HUES6 (cell line): Measurements from ENCODE around the gene PHRF1.
"Not testable (repeated sequence)": the region's sequence is repeated elsewhere in the genome, so short reads cannot be mapped to it uniquely, and the experiment has no call there.

ENCODE experiments used
- H3K27ac ChIP-seq: 2 replicates; pipeline ENCODE4 v1.7.0; 2013; ENCODE audit warnings: low read depth, mild to moderate bottlenecking, low read length, inconsistent platforms
- H3K27me3 ChIP-seq: 2 replicates; pipeline ENCODE4 v1.6.1; 2013; ENCODE audit warnings: low read length; ENCODE audit not compliant: control insufficient read depth, insufficient read depth
- H3K36me3 ChIP-seq: 2 replicates; pipeline ENCODE4 v1.6.1; 2013; ENCODE audit warnings: low read length; ENCODE audit not compliant: control insufficient read depth, insufficient read depth
- H3K4me1 ChIP-seq: 2 replicates; pipeline ENCODE4 v1.6.1; 2013; ENCODE audit warnings: low read length; ENCODE audit not compliant: control insufficient read depth, insufficient read depth
- H3K4me3 ChIP-seq: 2 replicates; pipeline ENCODE4 v1.5.1; 2013; ENCODE audit warnings: low read depth, low read length
- H3K9ac ChIP-seq: one replicate; pipeline ENCODE4 v1.6.1; 2013; ENCODE audit warnings: mild to moderate bottlenecking, low read length
- H3K9me3 ChIP-seq: 2 replicates; pipeline ENCODE4 v1.6.1; 2013; ENCODE audit warnings: low read depth, low read length; ENCODE audit not compliant: control insufficient read depth, insufficient read depth

Gene PHRF1

GRCh38 chr11:645536-645935 is 69.3 kb downstream of the PHRF1 start:
- Histone ChIP-seq H3K27ac (no peak overlapping the region), H3K9ac (no peak overlapping the region), H3K9me3 (no peaks in the 10 kb centered on the region), H3K36me3 (peaks cover 27% of the 10 kb centered on the region), H3K4me1 (no peaks in the 10 kb centered on the region), H3K4me3 (no peak overlapping the region), H3K27me3 (peaks cover under 1% of the 10 kb centered on the region; the same call in 1 of the 2 replicates)

- no peaks in the 10 kb centered on the region for H3K9me3 ChIP-seq
- H3K27me3 ChIP-seq, result no peaks in the 10 kb centered on the region
- H3K9ac ChIP-seq, result no peak overlapping the region
- no peak overlapping the region for H3K27ac ChIP-seq
- H3K4me1 ChIP-seq, result no peaks in the 10 kb centered on the region
- no peak overlapping the region for H3K4me3 ChIP-seq
- H3K36me3 ChIP-seq, result peaks cover 27% of the 10 kb centered on the region
Measured at GRCh38 chr11:646214-646613, 69.9 kb downstream of the PHRF1 start.

GRCh38 chr11:647672-648158 is 71.4 kb downstream of the PHRF1 start:
- H3K27me3 ChIP-seq, H3K4me3 ChIP-seq, H3K27ac ChIP-seq, H3K4me1 ChIP-seq, H3K9me3 ChIP-seq, H3K9ac ChIP-seq: not testable (repeated sequence)
- H3K36me3 ChIP-seq, result peaks cover 23% of the 10 kb centered on the region

GRCh38 chr11:650482-650881 is 74.2 kb downstream of the PHRF1 start:
- no peak overlapping the region for H3K9ac ChIP-seq
- peaks cover 18% of the 10 kb centered on the region for H3K36me3 ChIP-seq

GRCh38 chr11:653136-653535 is 76.9 kb downstream of the PHRF1 start:
- H3K36me3 ChIP-seq, result peaks cover 20% of the 10 kb centered on the region
- not testable (repeated sequence) for H3K9ac ChIP-seq, H3K9me3 ChIP-seq, H3K4me1 ChIP-seq, H3K27ac ChIP-seq, H3K4me3 ChIP-seq, H3K27me3 ChIP-seq

More at GRCh38 chr11:650482-650881, 74.2 kb downstream of the PHRF1 start:
- Histone ChIP-seq H3K27ac (no peak overlapping the region), H3K4me3 (no peak overlapping the region), H3K27me3 (no peaks in the 10 kb centered on the region), H3K4me1 (no peaks in the 10 kb centered on the region), H3K9me3 (no peaks in the 10 kb centered on the region)

GRCh38 chr11:653837-654236 is 77.6 kb downstream of the PHRF1 start:
- Histone ChIP-seq H3K4me1 (no peaks in the 10 kb centered on the region), H3K9ac (no peak overlapping the region), H3K36me3 (peaks cover 20% of the 10 kb centered on the region), H3K27ac (no peak overlapping the region), H3K27me3 (no peaks in the 10 kb centered on the region), H3K9me3 (no peaks in the 10 kb centered on the region), H3K4me3 (no peak overlapping the region)

- H3K27me3 ChIP-seq, H3K4me3 ChIP-seq, H3K9me3 ChIP-seq, H3K27ac ChIP-seq, H3K4me1 ChIP-seq, H3K9ac ChIP-seq: not testable (repeated sequence)
- H3K36me3 ChIP-seq, result peaks cover 23% of the 10 kb centered on the region
Measured at GRCh38 chr11:654444-654843, 78.2 kb downstream of the PHRF1 start.

- H3K27ac ChIP-seq, result no peak overlapping the region
- no peaks in the 10 kb centered on the region for H3K9me3 ChIP-seq
- peaks cover 26% of the 10 kb centered on the region for H3K36me3 ChIP-seq
- no peaks in the 10 kb centered on the region for H3K27me3 ChIP-seq
- H3K9ac ChIP-seq, result no peak overlapping the region
- H3K4me3 ChIP-seq, result no peak overlapping the region
- H3K4me1 ChIP-seq, result no peaks in the 10 kb centered on the region
Measured at GRCh38 chr11:655036-655726, 78.9 kb downstream of the PHRF1 start.

GRCh38 chr11:656426-656825 is 80.2 kb downstream of the PHRF1 start:
- Histone ChIP-seq H3K36me3 (peaks cover 36% of the 10 kb centered on the region), H3K4me1 (no peaks in the 10 kb centered on the region), H3K27ac (no peak overlapping the region), H3K9me3 (no peaks in the 10 kb centered on the region), H3K4me3 (no peak overlapping the region), H3K27me3 (no peaks in the 10 kb centered on the region), H3K9ac (no peak overlapping the region)

- H3K27ac ChIP-seq, result no peak overlapping the region
- H3K9ac ChIP-seq, result no peak overlapping the region
- H3K9me3 ChIP-seq, result no peaks in the 10 kb centered on the region
- peaks cover 36% of the 10 kb centered on the region for H3K36me3 ChIP-seq
- no peak overlapping the region for H3K4me3 ChIP-seq
- no peaks in the 10 kb centered on the region for H3K27me3 ChIP-seq
- H3K4me1 ChIP-seq, result no peaks in the 10 kb centered on the region
Measured at GRCh38 chr11:656866-657265, 80.6 kb downstream of the PHRF1 start.

- no peak overlapping the region for H3K4me3 ChIP-seq
- H3K9ac ChIP-seq, result no peak overlapping the region
- no peaks in the 10 kb centered on the region for H3K27me3 ChIP-seq
- no peaks in the 10 kb centered on the region for H3K4me1 ChIP-seq
- peaks cover 36% of the 10 kb centered on the region for H3K36me3 ChIP-seq
- no peak overlapping the region for H3K27ac ChIP-seq
- no peaks in the 10 kb centered on the region for H3K9me3 ChIP-seq
Measured at GRCh38 chr11:657691-658126, 81.4 kb downstream of the PHRF1 start.
